Ovary (tissue), 3 donors: ENCODE data around the gene FBXW5.

Experiments
- POLR2A ChIP-seq: fragments of 450-650 bp; IDR thresholded peaks from one replicate; pipeline ENCODE4 v1.6.1; 2017; ENCODE audit warnings: antibody characterized with exemption, mild to moderate bottlenecking, moderate library complexity
- TF ChIP-seq, protein P1 (sequence below), 3 donors: fragments of 450-650 bp in 2 of 3; fragments of 200-600 bp in 1 of 3; IDR thresholded peaks; one replicate each; pipeline versions ENCODE4 v1.5.1 to v1.8.0; 2016 to 2022; ENCODE audit warnings: antibody characterized with exemption in 3 of 3, mild to moderate bottlenecking in 1 of 3
- donor health status: DM: no; HTN: no; CAD: no.

DNA sequence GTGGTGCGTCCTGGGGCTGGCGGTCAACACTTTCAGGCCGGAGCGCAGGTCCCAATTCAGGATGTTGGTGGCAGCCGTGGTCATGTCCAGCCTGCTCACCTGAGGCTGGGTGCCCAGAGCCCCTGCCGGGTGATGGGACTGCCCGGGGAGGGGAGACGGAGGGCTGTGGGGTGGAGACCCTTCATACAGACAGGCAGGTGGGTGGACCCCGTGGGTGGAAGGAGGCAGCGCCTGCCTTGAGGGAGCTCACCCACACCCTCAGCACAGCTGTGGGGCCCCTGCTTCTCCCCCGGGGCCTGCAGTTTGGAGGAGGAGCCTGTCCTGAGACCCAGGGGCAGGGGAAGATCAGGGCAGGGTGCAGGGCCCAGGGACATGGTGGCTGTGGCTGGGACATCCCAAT, 25.8 kb upstream of the FBXW5 start:
- TF ChIP-seq, protein P1, sequence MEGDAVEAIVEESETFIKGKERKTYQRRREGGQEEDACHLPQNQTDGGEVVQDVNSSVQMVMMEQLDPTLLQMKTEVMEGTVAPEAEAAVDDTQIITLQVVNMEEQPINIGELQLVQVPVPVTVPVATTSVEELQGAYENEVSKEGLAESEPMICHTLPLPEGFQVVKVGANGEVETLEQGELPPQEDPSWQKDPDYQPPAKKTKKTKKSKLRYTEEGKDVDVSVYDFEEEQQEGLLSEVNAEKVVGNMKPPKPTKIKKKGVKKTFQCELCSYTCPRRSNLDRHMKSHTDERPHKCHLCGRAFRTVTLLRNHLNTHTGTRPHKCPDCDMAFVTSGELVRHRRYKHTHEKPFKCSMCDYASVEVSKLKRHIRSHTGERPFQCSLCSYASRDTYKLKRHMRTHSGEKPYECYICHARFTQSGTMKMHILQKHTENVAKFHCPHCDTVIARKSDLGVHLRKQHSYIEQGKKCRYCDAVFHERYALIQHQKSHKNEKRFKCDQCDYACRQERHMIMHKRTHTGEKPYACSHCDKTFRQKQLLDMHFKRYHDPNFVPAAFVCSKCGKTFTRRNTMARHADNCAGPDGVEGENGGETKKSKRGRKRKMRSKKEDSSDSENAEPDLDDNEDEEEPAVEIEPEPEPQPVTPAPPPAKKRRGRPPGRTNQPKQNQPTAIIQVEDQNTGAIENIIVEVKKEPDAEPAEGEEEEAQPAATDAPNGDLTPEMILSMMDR (IDR thresholded peaks at IDR 0.05) = no peak
- no peak for TF ChIP-seq POLR2A
